Measurements from ENCODE around the gene RIMKLB.

RIMKLB gene

DNA sequence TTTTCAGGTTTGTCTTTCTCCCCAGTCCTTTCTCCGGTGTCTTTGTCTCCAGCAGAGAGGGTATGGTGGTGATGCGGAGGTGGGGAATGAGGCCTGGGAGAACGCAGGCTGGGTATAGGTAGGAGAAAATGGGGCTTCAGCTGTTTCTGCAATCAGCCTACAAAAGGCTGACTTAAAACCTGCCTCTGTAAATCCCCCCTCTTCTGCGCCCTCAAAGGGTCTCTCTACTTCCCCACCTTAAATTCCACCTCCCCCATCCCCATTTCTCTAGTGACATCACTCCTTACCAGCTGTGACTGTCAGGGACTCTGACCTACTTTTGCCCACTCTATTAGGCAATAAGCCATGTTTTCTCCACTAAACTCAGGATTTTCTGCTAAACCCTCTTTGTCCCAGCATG, 8.1 kb upstream of the RIMKLB start:
- Histone ChIP-seq H3K79me2 (ENCODE audit: control insufficient read depth, insufficient read depth, low read length, poor library complexity) (peaks cover 4% of the 10 kb centered on the region), H3K36me3 (ENCODE audit: control insufficient read depth in 1 of 2, insufficient read depth in 2 of 2, low read length in 2 of 2) (no peaks in the 10 kb centered on the region)

DNA sequence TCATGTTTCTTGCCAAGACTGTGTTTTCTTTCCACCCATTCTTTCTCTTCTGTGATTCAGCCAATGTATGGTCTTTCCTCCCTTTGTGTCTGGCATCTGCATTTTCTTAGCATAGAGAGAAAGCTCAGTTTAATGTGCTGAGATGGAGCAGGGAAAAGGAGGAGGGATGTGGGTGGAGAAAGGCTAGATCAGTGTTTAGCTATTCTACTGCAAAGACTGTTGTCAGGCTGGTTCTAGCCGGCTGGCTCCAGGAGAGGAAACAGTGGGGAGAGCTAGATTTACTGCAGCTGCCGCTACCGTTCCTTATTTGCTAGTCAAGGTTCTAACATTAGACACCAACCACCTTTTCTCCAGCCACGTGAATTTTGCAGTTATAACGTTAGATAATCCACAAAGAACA, 5.2 kb upstream of the RIMKLB start:
- Histone ChIP-seq H3K79me1 (ENCODE audit: low read length) (peaks cover 11% of the 10 kb centered on the region), H3K4me2 (ENCODE audit: low read length) (no peak overlapping the region), H2BK12ac (ENCODE audit: low read length) (no peak overlapping the region), H3K27me3 (ENCODE audit: insufficient read depth, low read length) (no peaks in the 10 kb centered on the region), H3K4me3 (ENCODE audit: low read depth, low read length) (no peak overlapping the region), H4K12ac (ENCODE audit: low read depth, low read length) (no peak overlapping the region), H3K9me3 (ENCODE audit: insufficient read depth, low read depth, low read length) (no peaks in the 10 kb centered on the region), H3K18ac (ENCODE audit: low read length) (no peak overlapping the region), H2AFZ (ENCODE audit: insufficient read depth, low read length, poor library complexity) (no peak overlapping the region), H3K79me2 (ENCODE audit: control insufficient read depth, insufficient read depth, low read length, poor library complexity) (peaks cover 8% of the 10 kb centered on the region), H4K8ac (ENCODE audit: low read depth, low read length) (no peak overlapping the region), H3K36me3 (ENCODE audit: control insufficient read depth in 1 of 2, insufficient read depth in 2 of 2, low read length in 2 of 2) (no peaks in the 10 kb centered on the region), H3K14ac (ENCODE audit: low read length) (no peak overlapping the region), H3K4ac (ENCODE audit: low read depth, low read length) (no peak overlapping the region), H3K27ac (ENCODE audit: low read depth, low read length) (peak overlapping the region; percentile 75), H3K9ac (ENCODE audit: low read length) (no peak overlapping the region), H4K91ac (ENCODE audit: low read depth, low read length) (no peak overlapping the region), H2BK5ac (ENCODE audit: low read depth, low read length, poor library complexity) (no peak overlapping the region), H2AK5ac (ENCODE audit: low read length) (no peak overlapping the region), H3K23ac (ENCODE audit: low read length) (no peak overlapping the region), H2BK120ac (ENCODE audit: insufficient read depth, low read length, poor library complexity) (no peak overlapping the region), H3K4me1 (ENCODE audit: control insufficient read depth in 1 of 2, insufficient read depth in 2 of 2, low read length in 2 of 2) (peaks cover 6 to 8% of the 10 kb centered on the region in 2 experiments)
- WGBS (ENCODE audit: extremely low coverage, insufficient coverage, insufficient read length): no CpG with 5 or more reads among the region's 5 CpGs
- peak in 1 of 2 donors; percentile 34 for DNase-seq

More for the DNA sequence above, 8.1 kb upstream of the RIMKLB start:
- Histone ChIP-seq H3K4me2 (ENCODE audit: low read length) (no peak overlapping the region), H4K91ac (ENCODE audit: low read depth, low read length) (peak overlapping the region; percentile 30), H3K23ac (ENCODE audit: low read length) (no peak overlapping the region), H3K9ac (ENCODE audit: low read length) (no peak overlapping the region), H2BK120ac (ENCODE audit: insufficient read depth, low read length, poor library complexity) (peak overlapping the region; percentile 26), H2AFZ (ENCODE audit: insufficient read depth, low read length, poor library complexity) (peak overlapping the region; percentile 30), H3K27me3 (ENCODE audit: insufficient read depth, low read length) (no peaks in the 10 kb centered on the region), H2BK12ac (ENCODE audit: low read length) (peak overlapping the region; percentile 8), H3K4me1 (ENCODE audit: control insufficient read depth in 1 of 2, insufficient read depth in 2 of 2, low read length in 2 of 2) (peaks cover 6% of the 10 kb centered on the region in 2 experiments), H3K4ac (ENCODE audit: low read depth, low read length) (peak overlapping the region; percentile 50), H4K8ac (ENCODE audit: low read depth, low read length) (peak overlapping the region; percentile 17), H4K12ac (ENCODE audit: low read depth, low read length) (no peak overlapping the region), H3K4me3 (ENCODE audit: low read depth, low read length) (no peak overlapping the region), H3K27ac (ENCODE audit: low read depth, low read length) (peak overlapping the region; percentile 30), H3K14ac (ENCODE audit: low read length) (peak overlapping the region; percentile 57), H3K79me1 (ENCODE audit: low read length) (peaks cover 4% of the 10 kb centered on the region), H3K9me3 (ENCODE audit: insufficient read depth, low read depth, low read length) (no peaks in the 10 kb centered on the region), H2AK5ac (ENCODE audit: low read length) (no peak overlapping the region), H3K18ac (ENCODE audit: low read length) (no peak overlapping the region), H2BK5ac (ENCODE audit: low read depth, low read length, poor library complexity) (peak overlapping the region; percentile 22)
- no peak for DNase-seq
- no CpG with 5 or more reads among the region's 4 CpGs for WGBS (ENCODE audit: extremely low coverage, insufficient coverage, insufficient read length)

DNA sequence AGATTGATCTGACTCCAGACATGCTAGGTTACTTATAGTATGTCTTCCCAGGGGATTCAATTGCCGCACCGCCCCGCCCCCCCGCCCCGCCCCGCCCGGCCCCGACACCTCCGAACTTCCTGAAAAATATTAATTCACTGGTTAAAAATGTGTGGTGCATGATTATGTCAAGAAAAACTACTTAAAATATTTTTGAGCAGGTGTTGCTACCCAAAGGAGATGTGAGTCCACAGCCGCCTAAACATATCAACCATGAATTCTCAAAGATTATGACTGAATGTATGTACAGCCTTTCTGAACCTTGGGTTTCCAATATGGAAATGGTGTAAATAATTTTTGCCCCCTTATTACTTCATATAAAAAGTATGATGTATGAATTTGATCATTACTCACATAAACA, 2.7 kb upstream of the RIMKLB start:
- Histone ChIP-seq H3K4me1 (ENCODE audit: control insufficient read depth in 1 of 2, insufficient read depth in 2 of 2, low read length in 2 of 2) (peaks cover 0 to 4% of the 10 kb centered on the region in 2 experiments), H3K36me3 (ENCODE audit: control insufficient read depth in 1 of 2, insufficient read depth in 2 of 2, low read length in 2 of 2) (no peaks in the 10 kb centered on the region), H4K12ac (ENCODE audit: low read depth, low read length) (no peak overlapping the region), H2AK5ac (ENCODE audit: low read length) (no peak overlapping the region), H2BK120ac (ENCODE audit: insufficient read depth, low read length, poor library complexity) (no peak overlapping the region), H3K27me3 (ENCODE audit: insufficient read depth, low read length) (no peaks in the 10 kb centered on the region), H2BK12ac (ENCODE audit: low read length) (no peak overlapping the region), H4K8ac (ENCODE audit: low read depth, low read length) (no peak overlapping the region), H4K91ac (ENCODE audit: low read depth, low read length) (no peak overlapping the region), H3K18ac (ENCODE audit: low read length) (no peak overlapping the region), H3K79me1 (ENCODE audit: low read length) (peaks cover 15% of the 10 kb centered on the region), H3K27ac (ENCODE audit: low read depth, low read length) (no peak overlapping the region), H3K9me3 (ENCODE audit: insufficient read depth, low read depth, low read length) (no peaks in the 10 kb centered on the region), H2AFZ (ENCODE audit: insufficient read depth, low read length, poor library complexity) (no peak overlapping the region), H3K14ac (ENCODE audit: low read length) (no peak overlapping the region), H3K4me2 (ENCODE audit: low read length) (no peak overlapping the region), H2BK5ac (ENCODE audit: low read depth, low read length, poor library complexity) (no peak overlapping the region), H3K4ac (ENCODE audit: low read depth, low read length) (no peak overlapping the region), H3K23ac (ENCODE audit: low read length) (no peak overlapping the region), H3K9ac (ENCODE audit: low read length) (no peak overlapping the region), H3K4me3 (ENCODE audit: low read depth, low read length) (no peak overlapping the region), H3K79me2 (ENCODE audit: control insufficient read depth, insufficient read depth, low read length, poor library complexity) (peaks cover 14% of the 10 kb centered on the region)
- no peak for DNase-seq
- WGBS (ENCODE audit: extremely low coverage, insufficient coverage, insufficient read length): no CpG with 5 or more reads among the region's 10 CpGs

DNA sequence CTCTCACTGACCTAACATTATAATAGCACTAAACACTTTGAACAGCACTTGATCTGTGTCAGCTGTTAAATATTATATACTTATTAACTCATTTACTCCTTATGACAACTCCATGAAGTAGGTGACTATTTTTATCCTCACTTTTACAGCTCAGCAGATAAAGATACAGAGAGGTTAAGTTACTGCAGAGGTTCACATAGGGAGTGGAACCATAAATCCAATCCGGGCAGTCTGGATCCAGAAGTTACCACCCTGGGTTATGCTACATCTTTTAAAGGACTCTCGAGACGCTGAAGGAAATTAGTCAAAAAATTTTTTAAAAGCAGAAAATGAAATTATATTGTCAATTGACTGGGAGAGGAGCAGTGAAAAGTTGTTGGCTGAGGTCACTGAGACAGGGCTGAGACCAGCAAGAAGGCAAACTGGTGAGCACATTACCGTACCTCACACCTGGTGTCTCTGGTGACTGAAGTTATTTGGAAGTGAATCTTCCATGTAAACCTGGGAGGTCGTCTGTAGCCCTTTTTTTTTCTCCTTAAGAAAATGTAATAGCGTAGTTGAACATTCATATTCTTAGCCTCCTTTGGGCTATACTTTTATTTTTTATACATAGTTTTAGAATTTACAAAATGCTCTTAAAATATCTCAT, 1.2 kb upstream of the RIMKLB start:
- no peak overlapping the region for H3K14ac ChIP-seq (ENCODE audit: low read length)

More for the DNA sequence above, 1.2 kb upstream of the RIMKLB start:
- Histone ChIP-seq H4K91ac (ENCODE audit: low read depth, low read length) (no peak overlapping the region), H3K36me3 (ENCODE audit: control insufficient read depth in 1 of 2, insufficient read depth in 2 of 2, low read length in 2 of 2) (peaks cover 3 to 5% of the 10 kb centered on the region in 2 experiments), H3K4me2 (ENCODE audit: low read length) (peak overlapping the region; percentile 86), H4K12ac (ENCODE audit: low read depth, low read length) (no peak overlapping the region), H3K27ac (ENCODE audit: low read depth, low read length) (peak overlapping the region; percentile 99), H2AFZ (ENCODE audit: insufficient read depth, low read length, poor library complexity) (no peak overlapping the region), H3K27me3 (ENCODE audit: insufficient read depth, low read length) (no peaks in the 10 kb centered on the region), H2BK12ac (ENCODE audit: low read length) (no peak overlapping the region), H2BK5ac (ENCODE audit: low read depth, low read length, poor library complexity) (no peak overlapping the region), H3K4ac (ENCODE audit: low read depth, low read length) (no peak overlapping the region), H3K9ac (ENCODE audit: low read length) (no peak overlapping the region), H4K8ac (ENCODE audit: low read depth, low read length) (no peak overlapping the region), H3K4me1 (ENCODE audit: control insufficient read depth in 1 of 2, insufficient read depth in 2 of 2, low read length in 2 of 2) (peaks cover 0 to 4% of the 10 kb centered on the region in 2 experiments), H3K4me3 (ENCODE audit: low read depth, low read length) (no peak overlapping the region), H2AK5ac (ENCODE audit: low read length) (no peak overlapping the region), H3K18ac (ENCODE audit: low read length) (no peak overlapping the region), H3K9me3 (ENCODE audit: insufficient read depth, low read depth, low read length) (no peaks in the 10 kb centered on the region), H3K23ac (ENCODE audit: low read length) (no peak overlapping the region), H3K79me2 (ENCODE audit: control insufficient read depth, insufficient read depth, low read length, poor library complexity) (peaks cover 17% of the 10 kb centered on the region), H3K79me1 (ENCODE audit: low read length) (peaks cover 15% of the 10 kb centered on the region), H2BK120ac (ENCODE audit: insufficient read depth, low read length, poor library complexity) (peak overlapping the region; percentile 53)
- DNase-seq: peak in 1 of 2 donors; percentile 35
- WGBS (ENCODE audit: extremely low coverage, insufficient coverage, insufficient read length): no CpG with 5 or more reads among the region's 6 CpGs

All from trophoblast cell (in vitro differentiated cells and primary cell).